ENCODE measurements around the gene PALMD.

PALMD gene

GRCh38 chr1:99740141-99740540 is 94.2 kb downstream of the PALMD start:
- H3K4me3 ChIP-seq (ENCODE audit: low read depth, low read length): no peak overlapping the region
- no peak for TF ChIP-seq CTCF (IDR thresholded peaks at IDR 0.05; ENCODE audit: low read depth, low read length)
